HEK293T (cell line): ENCODE data around the gene PYDC2.

Source experiments
- ARNT ChIP-seq: fragments of 450-650 bp; IDR thresholded peaks from 2 replicates; pipeline ENCODE4 v1.6.1; 2017; ENCODE audit warnings: mild to moderate bottlenecking
- BHLHE40 ChIP-seq: fragments of 450-650 bp; IDR thresholded peaks from 2 replicates; pipeline ENCODE4 v1.6.1; 2016; ENCODE audit warnings: mild to moderate bottlenecking, moderate library complexity, borderline replicate concordance
- ELF4 ChIP-seq: fragments of 450-650 bp; IDR thresholded peaks from 2 replicates; pipeline ENCODE4 v1.6.1; 2017; ENCODE audit warnings: antibody characterized with exemption
- FOXK2 ChIP-seq: fragments of 450-650 bp; IDR thresholded peaks from 2 replicates; pipeline ENCODE4 v1.6.1; 2016; ENCODE audit warnings: mild to moderate bottlenecking
- LEF1 ChIP-seq: fragments of 450-650 bp; IDR thresholded peaks from 2 replicates; pipeline ENCODE4 v1.6.1; 2017; ENCODE audit warnings: mild to moderate bottlenecking, borderline replicate concordance
- SP1 ChIP-seq: fragments of 450-650 bp; IDR thresholded peaks from 2 replicates; pipeline ENCODE4 v1.6.1; 2017
- SUZ12 ChIP-seq: fragments of 450-650 bp; IDR thresholded peaks from 2 replicates; pipeline ENCODE4 v1.6.1; 2016; ENCODE audit warnings: mild to moderate bottlenecking
- TF ChIP-seq, protein P1 (sequence below): fragments of 450-650 bp; IDR thresholded peaks from 2 replicates; pipeline ENCODE4 v1.6.1; 2016

DNA sequence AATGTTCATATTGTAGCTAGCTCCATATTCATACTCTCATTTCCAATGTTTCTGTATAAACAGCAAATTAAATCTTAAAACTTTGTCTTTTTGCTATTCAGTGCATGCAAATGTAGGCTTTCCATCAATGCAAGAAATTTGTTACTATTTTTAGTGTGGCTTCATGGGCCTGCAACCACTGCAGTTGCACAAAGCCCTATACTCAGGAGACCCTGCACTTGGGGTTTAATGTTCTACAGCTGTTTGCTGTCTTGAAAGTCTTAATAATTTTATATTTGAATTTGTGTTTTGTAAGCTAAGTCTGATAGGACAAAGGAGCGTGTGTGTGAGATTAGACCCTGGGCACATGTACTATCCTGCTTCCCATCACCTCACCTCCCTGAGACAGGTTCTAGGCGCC is 9.6 kb downstream of the PYDC2 start:
- no peak for TF ChIP-seq ARNT
- no peak for TF ChIP-seq SP1
- TF ChIP-seq BHLHE40 = no peak
- TF ChIP-seq SUZ12 = no peak
- no peak for TF ChIP-seq FOXK2
- TF ChIP-seq LEF1 = no peak
- no peak for TF ChIP-seq ELF4
- TF ChIP-seq, protein P1, sequence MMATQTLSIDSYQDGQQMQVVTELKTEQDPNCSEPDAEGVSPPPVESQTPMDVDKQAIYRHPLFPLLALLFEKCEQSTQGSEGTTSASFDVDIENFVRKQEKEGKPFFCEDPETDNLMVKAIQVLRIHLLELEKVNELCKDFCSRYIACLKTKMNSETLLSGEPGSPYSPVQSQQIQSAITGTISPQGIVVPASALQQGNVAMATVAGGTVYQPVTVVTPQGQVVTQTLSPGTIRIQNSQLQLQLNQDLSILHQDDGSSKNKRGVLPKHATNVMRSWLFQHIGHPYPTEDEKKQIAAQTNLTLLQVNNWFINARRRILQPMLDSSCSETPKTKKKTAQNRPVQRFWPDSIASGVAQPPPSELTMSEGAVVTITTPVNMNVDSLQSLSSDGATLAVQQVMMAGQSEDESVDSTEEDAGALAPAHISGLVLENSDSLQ = no peak
